C4-2B (cell line): Measurements from ENCODE around the gene HS3ST3A1.

Source experiments
- H3K27ac ChIP-seq: fragments of 450-650 bp; 2 replicates; pipeline ENCODE4 v1.5.1; 2017
- CTCF ChIP-seq: fragments of 450-650 bp; conservative IDR thresholded peaks from 2 replicates; pipeline ENCODE4 v1.5.1; 2017; ENCODE audit warnings: mild to moderate bottlenecking
- ZFX ChIP-seq: fragments of 450-650 bp; IDR thresholded peaks from 2 replicates; pipeline ENCODE4 v1.6.1; 2017

The HS3ST3A1 gene

GRCh38 chr17:13537167-13537731 is 64.5 kb downstream of the HS3ST3A1 start:
- H3K27ac ChIP-seq: no peak overlapping the region
- TF ChIP-seq CTCF (no peak), ZFX (no peak)

- H3K27ac ChIP-seq: no peak overlapping the region
- TF ChIP-seq CTCF (no peak), ZFX (no peak)
Observed at GRCh38 chr17:13534946-13535345, 66.8 kb downstream of the HS3ST3A1 start.

- TF ChIP-seq CTCF: no peak
- no peak for TF ChIP-seq ZFX
- no peak overlapping the region for H3K27ac ChIP-seq
Observed at GRCh38 chr17:13531721-13532120, 70.0 kb downstream of the HS3ST3A1 start.

GRCh38 chr17:13525876-13526275 is 75.9 kb downstream of the HS3ST3A1 start:
- no peak overlapping the region for H3K27ac ChIP-seq
- TF ChIP-seq CTCF (no peak), ZFX (no peak)

GRCh38 chr17:13523164-13523563 is 78.6 kb downstream of the HS3ST3A1 start:
- no peak overlapping the region for H3K27ac ChIP-seq
- TF ChIP-seq ZFX: no peak

GRCh38 chr17:13522749-13523148 is 79.0 kb downstream of the HS3ST3A1 start:
- H3K27ac ChIP-seq: no peak overlapping the region
- no peak for TF ChIP-seq ZFX
- no peak for TF ChIP-seq CTCF

GRCh38 chr17:13521784-13522183 is 79.9 kb downstream of the HS3ST3A1 start:
- no peak for TF ChIP-seq ZFX
- TF ChIP-seq CTCF: no peak
- H3K27ac ChIP-seq: no peak overlapping the region

- no peak overlapping the region for H3K27ac ChIP-seq
- TF ChIP-seq ZFX (no peak), CTCF (no peak)
Observed at GRCh38 chr17:13520899-13521572, 80.7 kb downstream of the HS3ST3A1 start.
